Lower leg skin (tissue), 3 donors: ENCODE data around the gene VAX1.

ENCODE experiments used
- POLR2A ChIP-seq, 2 donors: fragments of 450-650 bp; IDR thresholded peaks; one replicate each; pipeline ENCODE4 v1.6.1; 2016 to 2017; ENCODE audit warnings: antibody characterized with exemption in 2 of 2, mild to moderate bottlenecking in 1 of 2, moderate library complexity in 1 of 2
- TF ChIP-seq, protein P1 (sequence below), 3 donors: fragments of 450-650 bp; IDR thresholded peaks; one replicate each; pipeline ENCODE4 v1.5.1; 2016; ENCODE audit warnings: antibody characterized with exemption in 3 of 3, mild to moderate bottlenecking in 3 of 3, moderate library complexity in 2 of 3

DNA sequence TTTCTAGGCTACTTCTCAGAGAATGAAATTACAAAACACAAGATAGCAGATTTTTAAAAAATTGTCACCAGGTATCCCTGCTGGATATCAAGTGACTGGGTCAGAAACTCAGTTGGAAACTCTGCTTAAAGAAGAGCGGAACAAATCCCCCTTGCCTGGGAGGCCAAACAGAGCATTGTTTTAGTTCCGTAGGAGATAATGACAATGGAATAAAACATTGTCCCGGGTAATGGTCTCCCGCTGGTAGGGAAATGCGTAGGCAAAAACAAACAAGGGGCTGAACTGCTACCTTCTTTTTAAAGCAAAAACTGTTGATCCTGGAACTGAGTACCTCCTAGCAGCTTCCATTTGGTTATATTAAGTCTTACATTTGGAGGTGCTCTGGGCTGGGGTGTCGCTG is 21.3 kb upstream of the VAX1 start:
- TF ChIP-seq, protein P1, sequence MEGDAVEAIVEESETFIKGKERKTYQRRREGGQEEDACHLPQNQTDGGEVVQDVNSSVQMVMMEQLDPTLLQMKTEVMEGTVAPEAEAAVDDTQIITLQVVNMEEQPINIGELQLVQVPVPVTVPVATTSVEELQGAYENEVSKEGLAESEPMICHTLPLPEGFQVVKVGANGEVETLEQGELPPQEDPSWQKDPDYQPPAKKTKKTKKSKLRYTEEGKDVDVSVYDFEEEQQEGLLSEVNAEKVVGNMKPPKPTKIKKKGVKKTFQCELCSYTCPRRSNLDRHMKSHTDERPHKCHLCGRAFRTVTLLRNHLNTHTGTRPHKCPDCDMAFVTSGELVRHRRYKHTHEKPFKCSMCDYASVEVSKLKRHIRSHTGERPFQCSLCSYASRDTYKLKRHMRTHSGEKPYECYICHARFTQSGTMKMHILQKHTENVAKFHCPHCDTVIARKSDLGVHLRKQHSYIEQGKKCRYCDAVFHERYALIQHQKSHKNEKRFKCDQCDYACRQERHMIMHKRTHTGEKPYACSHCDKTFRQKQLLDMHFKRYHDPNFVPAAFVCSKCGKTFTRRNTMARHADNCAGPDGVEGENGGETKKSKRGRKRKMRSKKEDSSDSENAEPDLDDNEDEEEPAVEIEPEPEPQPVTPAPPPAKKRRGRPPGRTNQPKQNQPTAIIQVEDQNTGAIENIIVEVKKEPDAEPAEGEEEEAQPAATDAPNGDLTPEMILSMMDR (IDR thresholded peaks at IDR 0.05) = no peak
- no peak for TF ChIP-seq POLR2A (IDR thresholded peaks at IDR 0.05)
